Measurements from ENCODE around the gene KNTC1.
"Not testable (repeated sequence)": the region's sequence is repeated elsewhere in the genome, so short reads cannot be mapped to it uniquely, and the experiment has no call there.

Gene KNTC1, protein sequence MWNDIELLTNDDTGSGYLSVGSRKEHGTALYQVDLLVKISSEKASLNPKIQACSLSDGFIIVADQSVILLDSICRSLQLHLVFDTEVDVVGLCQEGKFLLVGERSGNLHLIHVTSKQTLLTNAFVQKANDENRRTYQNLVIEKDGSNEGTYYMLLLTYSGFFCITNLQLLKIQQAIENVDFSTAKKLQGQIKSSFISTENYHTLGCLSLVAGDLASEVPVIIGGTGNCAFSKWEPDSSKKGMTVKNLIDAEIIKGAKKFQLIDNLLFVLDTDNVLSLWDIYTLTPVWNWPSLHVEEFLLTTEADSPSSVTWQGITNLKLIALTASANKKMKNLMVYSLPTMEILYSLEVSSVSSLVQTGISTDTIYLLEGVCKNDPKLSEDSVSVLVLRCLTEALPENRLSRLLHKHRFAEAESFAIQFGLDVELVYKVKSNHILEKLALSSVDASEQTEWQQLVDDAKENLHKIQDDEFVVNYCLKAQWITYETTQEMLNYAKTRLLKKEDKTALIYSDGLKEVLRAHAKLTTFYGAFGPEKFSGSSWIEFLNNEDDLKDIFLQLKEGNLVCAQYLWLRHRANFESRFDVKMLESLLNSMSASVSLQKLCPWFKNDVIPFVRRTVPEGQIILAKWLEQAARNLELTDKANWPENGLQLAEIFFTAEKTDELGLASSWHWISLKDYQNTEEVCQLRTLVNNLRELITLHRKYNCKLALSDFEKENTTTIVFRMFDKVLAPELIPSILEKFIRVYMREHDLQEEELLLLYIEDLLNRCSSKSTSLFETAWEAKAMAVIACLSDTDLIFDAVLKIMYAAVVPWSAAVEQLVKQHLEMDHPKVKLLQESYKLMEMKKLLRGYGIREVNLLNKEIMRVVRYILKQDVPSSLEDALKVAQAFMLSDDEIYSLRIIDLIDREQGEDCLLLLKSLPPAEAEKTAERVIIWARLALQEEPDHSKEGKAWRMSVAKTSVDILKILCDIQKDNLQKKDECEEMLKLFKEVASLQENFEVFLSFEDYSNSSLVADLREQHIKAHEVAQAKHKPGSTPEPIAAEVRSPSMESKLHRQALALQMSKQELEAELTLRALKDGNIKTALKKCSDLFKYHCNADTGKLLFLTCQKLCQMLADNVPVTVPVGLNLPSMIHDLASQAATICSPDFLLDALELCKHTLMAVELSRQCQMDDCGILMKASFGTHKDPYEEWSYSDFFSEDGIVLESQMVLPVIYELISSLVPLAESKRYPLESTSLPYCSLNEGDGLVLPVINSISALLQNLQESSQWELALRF (N-terminal part only)

GRCh38 chr12:122526683-122527477 is at the start of gene KNTC1, which contains the start of gene RSRC2:
KNTC1 (plus strand) TSS chr12:122527249; CDS start chr12:122530064, 2,815 bp downstream.
RSRC2 (minus strand) TSS chr12:122526936; CDS start chr12:122526853, 83 bp downstream.
- peak; percentile 99 for DNase-seq

DNA sequence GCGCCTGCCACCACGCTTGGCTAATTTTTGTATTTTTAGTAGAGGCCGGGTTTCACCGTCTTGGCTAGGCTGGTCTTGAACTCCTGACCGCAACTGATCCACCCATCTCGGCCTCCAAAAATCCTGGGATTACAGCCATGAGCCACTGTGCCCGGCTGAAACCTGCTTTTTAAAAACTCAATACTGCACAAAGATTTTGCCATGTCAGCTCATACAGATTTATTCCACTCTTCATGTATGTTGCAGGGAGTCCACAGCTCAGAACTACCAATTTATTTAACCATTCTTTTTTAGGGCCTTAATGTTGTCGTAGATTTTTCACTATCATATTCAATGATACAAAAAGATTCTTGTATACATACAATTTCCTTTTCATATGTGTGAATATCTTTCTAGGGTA is 46.3 kb upstream of the KNTC1 start:
- no peak for DNase-seq

DNA sequence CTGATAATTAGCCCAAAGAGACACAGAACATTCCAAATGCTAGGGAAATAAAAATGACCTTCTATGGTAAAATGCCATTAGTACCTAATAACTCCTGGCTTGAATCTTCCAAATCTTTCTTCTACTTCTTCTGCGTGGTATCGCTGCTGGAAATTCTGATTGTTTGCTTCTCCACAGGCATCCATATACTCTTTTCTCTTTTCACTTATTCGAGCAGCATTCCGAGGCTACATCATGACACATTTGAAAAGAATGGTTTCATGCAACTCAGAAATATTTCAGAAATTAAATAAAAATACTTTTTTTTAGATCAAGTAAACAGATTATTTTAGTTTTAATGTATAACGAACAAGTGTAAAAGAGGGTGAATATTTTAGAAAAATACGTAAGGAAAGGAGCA is 45.2 kb upstream of the KNTC1 start:
- DNase-seq, result no peak

- no peak for DNase-seq
Measured at GRCh38 chr12:122483969-122484368, 43.1 kb upstream of the KNTC1 start.

GRCh38 chr12:122484385-122484784 is 42.7 kb upstream of the KNTC1 start:
- not testable (repeated sequence) for DNase-seq

- peak; percentile 1 to 24 for DNase-seq
Measured at GRCh38 chr12:122486360-122486759, 40.7 kb upstream of the KNTC1 start.

DNA sequence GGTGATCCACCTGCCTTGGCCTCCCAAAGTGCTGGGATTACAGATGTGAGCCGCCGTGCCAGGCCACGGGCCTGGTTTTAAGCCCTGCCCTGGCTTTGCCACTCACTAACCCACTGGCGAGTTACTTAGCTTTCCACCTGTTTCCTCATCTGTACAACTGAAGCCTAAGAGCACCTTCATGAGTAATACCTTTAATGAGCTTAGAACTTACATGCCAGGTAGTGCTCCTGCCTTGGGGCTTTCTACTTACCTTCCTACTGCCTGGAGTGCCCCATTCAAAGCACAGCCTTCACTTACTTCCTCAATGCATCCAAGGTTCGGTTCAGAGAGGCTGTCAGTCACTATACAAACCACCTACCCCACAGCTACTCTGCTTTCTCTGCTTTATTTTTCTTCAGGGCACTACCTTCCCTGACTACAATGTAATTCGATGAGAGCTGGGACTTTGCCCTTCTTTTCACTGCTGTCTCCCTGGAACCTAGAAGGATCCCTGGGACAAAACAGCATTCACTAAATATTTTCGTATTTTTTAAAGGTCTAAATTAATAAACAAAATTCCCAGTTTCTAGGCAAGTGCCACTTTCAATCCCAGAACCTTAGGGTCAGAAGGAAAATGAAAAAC is 40.1 kb upstream of the KNTC1 start:
- no peak for DNase-seq

- not testable (repeated sequence) for DNase-seq
Measured at GRCh38 chr12:122487807-122488206, 39.2 kb upstream of the KNTC1 start.

DNA sequence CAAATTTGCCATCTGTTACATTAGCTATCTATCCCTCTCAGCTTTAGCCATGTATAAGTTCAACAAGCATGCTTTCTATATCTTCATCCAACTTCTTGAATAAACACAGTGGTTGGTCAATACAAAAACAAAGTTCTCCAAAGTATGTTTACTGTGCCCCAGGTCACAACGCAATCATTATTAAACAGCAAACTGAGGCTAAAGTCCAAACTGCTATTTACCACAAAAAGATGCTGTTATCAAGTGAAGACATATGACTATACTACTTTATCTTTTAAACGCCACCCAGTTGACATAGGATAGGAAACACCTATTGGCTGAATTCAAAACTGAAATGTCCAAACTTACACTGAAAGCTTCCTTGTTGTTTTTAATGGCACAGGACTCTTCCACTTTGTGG is 38.0 kb upstream of the KNTC1 start:
- no peak for DNase-seq

DNA sequence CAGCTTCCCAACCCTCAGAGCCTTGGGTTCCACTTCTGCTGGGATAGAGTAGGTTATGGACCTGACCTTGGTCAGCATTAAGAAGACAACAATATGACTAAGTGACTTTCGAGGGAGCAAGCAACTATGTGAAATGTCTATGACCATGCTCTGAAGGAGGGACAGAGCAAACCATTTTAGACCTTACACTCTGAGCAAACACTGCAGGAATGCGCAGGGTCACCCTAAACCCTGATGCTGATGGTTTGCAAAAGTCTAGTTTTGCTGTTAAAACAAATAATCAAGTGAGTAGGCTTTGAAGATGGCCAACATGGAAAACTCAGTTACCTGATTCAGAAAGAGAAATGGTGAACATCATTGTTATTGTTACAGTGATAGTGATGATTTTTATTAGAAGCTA is 35.1 kb upstream of the KNTC1 start:
- DNase-seq, result no peak

DNA sequence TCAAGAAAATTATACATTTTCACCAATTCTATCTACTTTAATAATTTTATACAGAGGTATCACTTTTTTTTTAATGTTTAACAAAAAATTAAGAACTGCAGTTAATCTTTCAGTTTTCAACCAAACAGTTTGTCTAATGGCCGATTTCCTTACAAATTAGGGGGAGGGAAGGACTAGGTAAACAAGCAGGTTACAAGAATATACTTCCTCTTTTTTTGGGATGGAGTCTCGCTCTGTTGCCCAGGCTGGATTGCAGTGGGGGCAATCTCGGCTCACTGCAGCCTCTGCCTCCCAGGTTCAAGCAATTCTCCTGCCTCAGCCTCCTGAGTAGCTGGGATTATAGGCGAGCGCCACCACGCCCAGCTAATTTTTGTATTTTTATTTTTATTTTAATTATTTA is 33.8 kb upstream of the KNTC1 start:
- not testable (repeated sequence) for DNase-seq

GRCh38 chr12:122495258-122495657 is 31.8 kb upstream of the KNTC1 start:
- DNase-seq, result no peak

DNA sequence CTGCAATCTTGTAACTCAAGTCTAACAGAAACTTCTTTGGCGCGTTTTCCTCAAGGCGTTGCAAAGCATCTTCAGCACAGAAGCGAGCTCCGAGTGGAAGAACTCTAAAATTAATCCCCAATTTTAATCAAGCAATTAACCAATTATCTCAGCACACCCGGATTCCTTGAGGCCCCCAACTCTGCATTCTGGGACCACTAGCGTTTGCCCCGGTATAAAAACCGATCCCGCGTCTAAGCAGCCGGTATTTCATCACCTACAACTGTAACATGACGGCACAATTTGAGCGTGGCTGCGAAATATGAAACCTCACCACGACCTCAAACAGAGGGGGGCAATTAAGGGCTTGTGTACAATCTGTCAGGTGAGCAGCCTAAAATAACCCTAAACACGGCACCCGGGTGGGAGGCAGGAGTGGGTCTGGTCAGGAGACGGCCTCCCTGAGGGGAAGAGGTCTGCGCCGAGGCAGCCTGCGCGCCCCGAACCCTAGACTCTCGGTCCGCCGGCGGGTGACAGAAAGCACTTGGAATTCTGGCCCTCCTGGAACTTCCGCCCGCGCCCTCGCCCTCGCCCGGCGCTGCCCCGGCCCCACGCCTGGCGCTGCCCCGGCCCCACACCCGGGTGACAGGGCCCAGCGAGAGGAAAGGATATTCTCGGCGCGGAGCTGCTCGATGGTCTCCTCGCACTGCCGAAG is 26.9 kb upstream of the KNTC1 start:
- peak; percentile 43 to 70 for DNase-seq

- peak; percentile 94 to 98 for DNase-seq
Measured at GRCh38 chr12:122500685-122501488, 26.2 kb upstream of the KNTC1 start, which contains the start of gene ZCCHC8. ZCCHC8 (minus strand) TSS chr12:122500932; CDS start chr12:122500840, 92 bp downstream.

- DNase-seq, result no peak
Measured at GRCh38 chr12:122501489-122501989, 25.5 kb upstream of the KNTC1 start.

DNA sequence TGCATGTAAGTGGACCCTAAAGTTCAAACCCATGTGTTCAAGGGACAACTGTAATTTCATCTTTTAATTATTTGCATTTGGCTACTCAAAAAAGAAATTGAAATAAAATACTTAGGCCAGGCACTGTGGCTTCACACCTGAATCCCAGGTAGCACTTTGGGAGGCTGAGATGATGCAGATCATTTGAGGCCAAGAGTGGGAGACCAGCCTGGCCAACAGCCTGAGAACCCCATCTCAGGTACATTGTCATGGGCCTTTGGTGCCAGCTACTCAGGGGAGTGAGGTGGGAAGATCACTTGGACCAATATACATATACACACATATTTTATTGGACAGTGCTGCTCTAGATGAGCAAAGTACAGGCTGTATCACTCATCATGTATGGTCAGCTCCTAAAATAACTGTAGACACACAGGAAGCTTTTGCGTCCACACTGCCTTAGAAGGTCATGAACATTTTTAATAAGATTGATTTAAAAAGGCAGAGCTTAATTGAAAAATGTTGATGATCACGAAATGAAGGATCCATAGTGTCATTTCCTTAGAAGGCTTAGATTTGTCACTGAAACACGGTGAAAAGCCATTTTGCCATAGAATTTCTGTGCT is 23.8 kb upstream of the KNTC1 start:
- no peak for DNase-seq

DNA sequence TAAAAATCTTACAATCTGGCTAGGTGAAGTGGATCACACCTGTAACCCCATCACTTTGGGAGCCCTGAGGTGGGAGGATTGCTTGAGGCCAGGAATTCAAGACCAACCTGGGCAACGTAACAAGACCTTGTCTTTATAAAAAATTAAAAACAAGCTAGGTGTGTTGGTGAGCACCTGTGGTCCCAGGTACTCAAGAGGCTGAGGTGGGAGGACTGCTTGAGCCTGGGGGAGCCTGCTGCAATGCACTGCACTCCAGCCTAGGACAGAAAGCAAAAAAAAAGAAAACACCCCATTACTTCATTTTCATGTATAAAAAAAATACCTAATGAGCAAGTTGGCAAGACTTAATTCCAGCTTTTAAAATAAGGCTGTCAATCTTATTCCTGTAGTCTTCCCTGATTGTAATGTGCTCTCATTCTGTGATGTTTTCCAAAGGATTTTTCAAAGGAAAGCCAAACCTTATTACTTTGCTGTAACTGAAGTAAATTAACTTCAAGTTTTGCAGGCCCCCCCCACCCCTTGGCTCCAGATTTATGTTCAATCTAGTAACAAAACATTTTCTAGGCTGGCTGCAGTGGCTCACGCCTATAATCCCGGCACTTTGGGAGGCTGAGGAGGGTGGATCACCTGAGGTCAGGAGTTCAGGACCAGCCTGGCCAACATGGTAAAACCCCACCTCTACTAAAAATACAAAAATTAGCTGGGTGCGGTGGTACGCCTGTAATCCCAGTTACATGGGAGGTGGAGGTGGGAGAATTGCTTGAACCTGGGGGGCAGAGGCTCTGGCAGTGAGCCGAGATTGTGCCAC is 23.1 kb upstream of the KNTC1 start:
- DNase-seq, result no peak

DNA sequence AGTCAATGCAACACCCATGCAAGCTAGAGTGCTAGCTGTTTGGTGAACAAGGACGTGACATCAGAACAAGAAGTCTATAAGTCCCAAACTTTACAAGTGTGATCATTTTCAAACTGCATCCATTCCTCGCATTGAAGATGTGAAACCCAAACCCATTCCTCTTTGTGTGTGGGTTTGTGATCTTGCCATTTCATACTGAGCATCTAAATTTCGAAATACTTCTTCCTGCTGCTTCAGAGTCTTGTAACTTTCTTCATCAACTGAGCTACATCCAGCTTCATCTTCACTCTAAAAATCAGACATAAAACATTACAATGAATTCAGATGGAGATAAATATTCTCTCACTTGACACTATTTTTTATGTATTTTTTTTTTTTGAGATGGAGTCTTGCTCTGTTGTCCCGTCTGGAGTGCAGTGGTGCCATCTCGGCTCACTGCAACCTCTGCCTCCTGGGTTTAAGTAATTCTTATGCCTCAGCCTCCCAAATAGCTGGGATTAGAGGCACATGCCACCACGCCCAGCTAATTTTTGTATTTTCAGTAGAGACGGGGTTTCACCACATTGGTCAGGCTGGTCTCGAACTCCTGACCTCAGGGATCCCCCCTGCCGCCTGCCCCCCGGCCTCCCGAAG is 21.5 kb upstream of the KNTC1 start:
- no peak for DNase-seq

Data from NCI-H524 (cell line).